HepG2 (cell line): ENCODE results near the gene DPP6. TPM values are rescaled to one million over a fixed set of nuclear protein-coding genes. Genes with fewer than 3 reads are reported as not detected.

Experiments
- EP300 ChIP-seq, 3 experiments: sonication (generic) in 1 of 3; formaldehyde crosslinking in 1 of 3; IDR thresholded peaks; 2 replicates each; pipeline versions ENCODE4 v1.5.1 to v1.6.1; 2011 to 2020; ENCODE audit warnings: low read depth in 2 of 3, low read length in 2 of 3, borderline replicate concordance in 1 of 3, improper control_type of control experiment in 1 of 3, mild to moderate bottlenecking in 1 of 3, missing genetic modification reagents in 1 of 3, moderate library complexity in 1 of 3
- FOSL2 ChIP-seq: sonication (generic); formaldehyde crosslinking; IDR thresholded peaks from 2 replicates; pipeline ENCODE4 v1.4.0; 2020; ENCODE audit warnings: missing genetic modification reagents
- HCFC1 ChIP-seq: fragments of 150-350 bp; IDR thresholded peaks from 2 replicates; pipeline ENCODE4 v1.6.1; 2014; ENCODE audit warnings: low read depth, low read length
- HES4 ChIP-seq: sonication (generic); formaldehyde crosslinking; IDR thresholded peaks from 2 replicates; pipeline ENCODE4 v1.9.0; 2021; ENCODE audit warnings: mild to moderate bottlenecking, missing genetic modification reagents, borderline replicate concordance
- IKZF1 ChIP-seq: fragments of 450-650 bp; IDR thresholded peaks from 2 replicates; pipeline ENCODE4 v1.7.1; 2016
- KMT2A ChIP-seq: sonication (generic); formaldehyde crosslinking; IDR thresholded peaks from 2 replicates; pipeline ENCODE4 v1.4.0; 2020; ENCODE audit warnings: missing genetic modification reagents
- LCORL ChIP-seq, 2 experiments: fragments of 450-650 bp in 1 of 2; sonication (generic) in 1 of 2; formaldehyde crosslinking in 1 of 2; IDR thresholded peaks; 2 replicates each; pipeline versions ENCODE4 v1.5.0 to v1.6.1; 2017 to 2020; ENCODE audit warnings: antibody characterized with exemption in 1 of 2, missing genetic modification reagents in 1 of 2
- POLR2AphosphoS2 ChIP-seq: IDR thresholded peaks from 2 replicates; pipeline ENCODE4 v1.6.1; 2011; ENCODE audit warnings: low read depth, low read length, improper control_type of control experiment
- RFX1 ChIP-seq: fragments of 450-650 bp; IDR thresholded peaks from 2 replicates; pipeline ENCODE4 v1.6.1; 2017
- SAP130 ChIP-seq: IDR thresholded peaks from 2 replicates; pipeline ENCODE4 v1.6.1; 2016; ENCODE audit warnings: low read depth
- SMC3 ChIP-seq: IDR thresholded peaks from 2 replicates; pipeline ENCODE4 v1.6.1; 2011; ENCODE audit warnings: low read length, improper control_type of control experiment
- SRSF1 ChIP-seq: fragments of 200-400 bp; formaldehyde crosslinking; optimal IDR thresholded peaks from 2 replicates; pipeline ENCODE3; 2017; ENCODE audit warnings: mild to moderate bottlenecking, low read depth, low read length, moderate library complexity
- TFDP1 ChIP-seq: IDR thresholded peaks from 2 replicates; pipeline ENCODE4 v1.6.1; 2016; ENCODE audit warnings: missing compliant biosample characterization, missing genetic modification reagents, borderline replicate concordance
- THAP11 ChIP-seq: IDR thresholded peaks from 2 replicates; pipeline ENCODE4 v1.6.1; 2016; ENCODE audit warnings: missing biosample characterization, missing genetic modification reagents
- ZNF33A ChIP-seq: sonication (generic); formaldehyde crosslinking; IDR thresholded peaks from 2 replicates; pipeline ENCODE4 v1.5.1; 2020; ENCODE audit warnings: missing genetic modification reagents, mild to moderate bottlenecking, moderate library complexity, borderline replicate concordance
- ZNF501 ChIP-seq: sonication (generic); formaldehyde crosslinking; IDR thresholded peaks from 2 replicates; pipeline ENCODE4 v1.5.1; 2020; ENCODE audit warnings: mild to moderate bottlenecking, moderate library complexity, missing genetic modification reagents
- ZNF558 ChIP-seq: sonication (generic); formaldehyde crosslinking; IDR thresholded peaks from 2 replicates; pipeline ENCODE4 v1.9.0; 2022; ENCODE audit warnings: mild to moderate bottlenecking, missing genetic modification reagents, borderline replicate concordance
- ZNF670 ChIP-seq: sonication (generic); formaldehyde crosslinking; IDR thresholded peaks from 2 replicates; pipeline ENCODE4 v1.8.0; 2022; ENCODE audit warnings: mild to moderate bottlenecking, missing genetic modification reagents, borderline replicate concordance
- ZNF740 ChIP-seq: sonication (generic); formaldehyde crosslinking; IDR thresholded peaks from 2 replicates; pipeline ENCODE4 v1.4.0; 2020; ENCODE audit warnings: missing genetic modification reagents
- ZSCAN5A ChIP-seq: sonication (generic); formaldehyde crosslinking; IDR thresholded peaks from 2 replicates; pipeline ENCODE4 v1.8.0; 2022; ENCODE audit warnings: mild to moderate bottlenecking, missing genetic modification reagents, borderline replicate concordance
- polyA plus RNA-seq, 8 experiments: library from polyadenylated mRNA; depleted of rRNA in 3 of 8; stranded (reverse) in 7 of 8; unstranded in 1 of 8; fragments of >200 nt; fragmentation: Illumina TruSeq in 4 of 8; extraction: Trizol in 4 of 8; gene quantifications; 2 replicates each; pipeline versions ENCODE4 v1.2.1 to v1.2.3, GENCODE V29; 2011 to 2016; ENCODE audit warnings: low read depth in 4 of 8, missing spikeins in 1 of 8, mixed read lengths in 1 of 8; ENCODE audit not compliant: insufficient read depth in 1 of 8
- total RNA-seq, 5 experiments: library from RNA; depleted of rRNA; stranded (reverse); fragments of >200 nt; fragmentation: Illumina TruSeq; extraction: Trizol; gene quantifications; 2 replicates each; pipeline ENCODE4 v1.2.3, GENCODE V29; 2016; ENCODE audit warnings: low read depth in 1 of 5
- TF ChIP-seq, protein P1 (sequence below): sonication (generic); formaldehyde crosslinking; IDR thresholded peaks from 2 replicates; pipeline ENCODE4 v1.5.1; 2020; ENCODE audit warnings: mild to moderate bottlenecking, missing genetic modification reagents, borderline replicate concordance

Gene DPP6
- total and polyA plus RNA-seq, 2 of the 13 experiments (the other 11 are each of a cell fraction or from before 2014, with no cell fraction given): not detected

DNA sequence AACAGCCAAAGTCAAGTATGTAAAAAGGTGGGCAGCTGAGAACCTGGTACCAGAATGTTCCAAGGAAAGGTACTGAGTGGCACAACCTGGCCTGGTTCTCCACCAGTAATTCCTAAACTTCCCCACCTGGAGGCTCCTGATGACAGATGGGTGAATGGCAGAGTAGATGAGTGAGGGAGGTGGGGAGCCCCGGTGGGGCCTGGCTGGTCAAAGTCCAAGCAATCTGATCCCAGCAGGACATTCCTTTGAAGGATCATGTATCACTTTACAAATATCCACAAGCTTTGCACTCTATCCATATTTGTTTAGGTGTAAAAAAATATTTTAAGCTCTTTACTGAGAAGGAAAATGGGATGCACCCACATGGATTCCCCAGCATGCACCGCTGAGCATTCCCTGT, 250.2 kb downstream of the DPP6 start (continued):
- TF ChIP-seq, protein P1, sequence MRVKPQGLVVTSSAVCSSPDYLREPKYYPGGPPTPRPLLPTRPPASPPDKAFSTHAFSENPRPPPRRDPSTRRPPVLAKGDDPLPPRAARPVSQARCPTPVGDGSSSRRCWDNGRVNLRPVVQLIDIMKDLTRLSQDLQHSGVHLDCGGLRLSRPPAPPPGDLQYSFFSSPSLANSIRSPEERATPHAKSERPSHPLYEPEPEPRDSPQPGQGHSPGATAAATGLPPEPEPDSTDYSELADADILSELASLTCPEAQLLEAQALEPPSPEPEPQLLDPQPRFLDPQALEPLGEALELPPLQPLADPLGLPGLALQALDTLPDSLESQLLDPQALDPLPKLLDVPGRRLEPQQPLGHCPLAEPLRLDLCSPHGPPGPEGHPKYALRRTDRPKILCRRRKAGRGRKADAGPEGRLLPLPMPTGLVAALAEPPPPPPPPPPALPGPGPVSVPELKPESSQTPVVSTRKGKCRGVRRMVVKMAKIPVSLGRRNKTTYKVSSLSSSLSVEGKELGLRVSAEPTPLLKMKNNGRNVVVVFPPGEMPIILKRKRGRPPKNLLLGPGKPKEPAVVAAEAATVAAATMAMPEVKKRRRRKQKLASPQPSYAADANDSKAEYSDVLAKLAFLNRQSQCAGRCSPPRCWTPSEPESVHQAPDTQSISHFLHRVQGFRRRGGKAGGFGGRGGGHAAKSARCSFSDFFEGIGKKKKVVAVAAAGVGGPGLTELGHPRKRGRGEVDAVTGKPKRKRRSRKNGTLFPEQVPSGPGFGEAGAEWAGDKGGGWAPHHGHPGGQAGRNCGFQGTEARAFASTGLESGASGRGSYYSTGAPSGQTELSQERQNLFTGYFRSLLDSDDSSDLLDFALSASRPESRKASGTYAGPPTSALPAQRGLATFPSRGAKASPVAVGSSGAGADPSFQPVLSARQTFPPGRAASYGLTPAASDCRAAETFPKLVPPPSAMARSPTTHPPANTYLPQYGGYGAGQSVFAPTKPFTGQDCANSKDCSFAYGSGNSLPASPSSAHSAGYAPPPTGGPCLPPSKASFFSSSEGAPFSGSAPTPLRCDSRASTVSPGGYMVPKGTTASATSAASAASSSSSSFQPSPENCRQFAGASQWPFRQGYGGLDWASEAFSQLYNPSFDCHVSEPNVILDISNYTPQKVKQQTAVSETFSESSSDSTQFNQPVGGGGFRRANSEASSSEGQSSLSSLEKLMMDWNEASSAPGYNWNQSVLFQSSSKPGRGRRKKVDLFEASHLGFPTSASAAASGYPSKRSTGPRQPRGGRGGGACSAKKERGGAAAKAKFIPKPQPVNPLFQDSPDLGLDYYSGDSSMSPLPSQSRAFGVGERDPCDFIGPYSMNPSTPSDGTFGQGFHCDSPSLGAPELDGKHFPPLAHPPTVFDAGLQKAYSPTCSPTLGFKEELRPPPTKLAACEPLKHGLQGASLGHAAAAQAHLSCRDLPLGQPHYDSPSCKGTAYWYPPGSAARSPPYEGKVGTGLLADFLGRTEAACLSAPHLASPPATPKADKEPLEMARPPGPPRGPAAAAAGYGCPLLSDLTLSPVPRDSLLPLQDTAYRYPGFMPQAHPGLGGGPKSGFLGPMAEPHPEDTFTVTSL (CRISPR knock-in tag): 0 out of 2 replicates have a peak, but pooled peaks have one; percentile 42
- TF ChIP-seq HES4 (CRISPR knock-in tag) (no peak), FOSL2 (CRISPR knock-in tag) (0 out of 2 replicates have a peak, but pooled peaks have one; percentile 8), KMT2A (CRISPR knock-in tag) (no peak), SMC3 (peak; percentile 42; the same call in 1 of the 2 replicates), ZNF501 (CRISPR knock-in tag) (0 out of 2 replicates have a peak, but pooled peaks have one; percentile 21), LCORL (IDR thresholded peaks at IDR 0.05) (no peak), LCORL (CRISPR knock-in tag; IDR thresholded peaks at IDR 0.05) (0 out of 2 replicates have a peak, but pooled peaks have one; percentile 27), EP300 (IDR thresholded peaks at IDR 0.05; ENCODE audit: low read depth in 2 of 2, low read length in 2 of 2) (peak in 1 of 2 experiments; percentile 43; a peak in 1 of 4 replicates), EP300 (CRISPR knock-in tag; IDR thresholded peaks at IDR 0.05; ENCODE audit: borderline replicate concordance) (no peak), ZSCAN5A (CRISPR knock-in tag) (no peak), POLR2AphosphoS2 (no peak), HCFC1 (no peak), ZNF558 (no peak), SRSF1 (no peak), RFX1 (no peak), SAP130 (CRISPR knock-in tag) (no peak), THAP11 (0 out of 2 replicates have a peak, but pooled peaks have one; percentile 14), IKZF1 (no peak), ZNF670 (no peak), ZNF740 (CRISPR knock-in tag) (no peak), ZNF33A (no peak), TFDP1 (CRISPR knock-in tag) (no peak)
